Measurements from ENCODE around the gene CLDN10. TPM values are rescaled to one million over a fixed set of nuclear protein-coding genes. Genes with fewer than 3 reads are reported as not detected.

The CLDN10 gene
- total RNA-seq, 1 donor: not detected

DNA sequence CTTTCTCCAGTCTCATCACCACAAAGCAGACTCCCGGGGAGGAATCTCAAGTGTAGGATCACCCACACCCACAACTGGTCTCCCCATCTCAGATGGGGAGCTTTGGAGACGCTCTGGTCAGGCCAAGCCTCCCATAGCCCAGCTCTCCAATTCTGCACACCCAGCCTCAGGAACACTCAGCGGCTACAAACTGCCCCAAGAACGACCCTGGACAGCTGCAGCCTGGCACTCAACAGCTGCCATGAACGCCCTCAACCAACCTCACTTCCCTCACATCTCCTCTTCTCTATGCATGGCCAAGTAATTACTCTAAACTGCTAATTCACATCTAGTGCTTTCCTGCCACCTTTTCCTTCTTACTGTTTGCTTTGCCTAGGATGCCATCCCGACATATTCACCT lies 49.4 kb downstream of the CLDN10 start:
- DNase-seq (ENCODE audit: low read depth): no peak
- TF ChIP-seq, protein P1, sequence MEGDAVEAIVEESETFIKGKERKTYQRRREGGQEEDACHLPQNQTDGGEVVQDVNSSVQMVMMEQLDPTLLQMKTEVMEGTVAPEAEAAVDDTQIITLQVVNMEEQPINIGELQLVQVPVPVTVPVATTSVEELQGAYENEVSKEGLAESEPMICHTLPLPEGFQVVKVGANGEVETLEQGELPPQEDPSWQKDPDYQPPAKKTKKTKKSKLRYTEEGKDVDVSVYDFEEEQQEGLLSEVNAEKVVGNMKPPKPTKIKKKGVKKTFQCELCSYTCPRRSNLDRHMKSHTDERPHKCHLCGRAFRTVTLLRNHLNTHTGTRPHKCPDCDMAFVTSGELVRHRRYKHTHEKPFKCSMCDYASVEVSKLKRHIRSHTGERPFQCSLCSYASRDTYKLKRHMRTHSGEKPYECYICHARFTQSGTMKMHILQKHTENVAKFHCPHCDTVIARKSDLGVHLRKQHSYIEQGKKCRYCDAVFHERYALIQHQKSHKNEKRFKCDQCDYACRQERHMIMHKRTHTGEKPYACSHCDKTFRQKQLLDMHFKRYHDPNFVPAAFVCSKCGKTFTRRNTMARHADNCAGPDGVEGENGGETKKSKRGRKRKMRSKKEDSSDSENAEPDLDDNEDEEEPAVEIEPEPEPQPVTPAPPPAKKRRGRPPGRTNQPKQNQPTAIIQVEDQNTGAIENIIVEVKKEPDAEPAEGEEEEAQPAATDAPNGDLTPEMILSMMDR (IDR thresholded peaks at IDR 0.05; ENCODE audit: insufficient read depth, low read depth, low read length): no peak
- no peak overlapping the region for H3K4me3 ChIP-seq (ENCODE audit: low read depth, low read length)

DNA sequence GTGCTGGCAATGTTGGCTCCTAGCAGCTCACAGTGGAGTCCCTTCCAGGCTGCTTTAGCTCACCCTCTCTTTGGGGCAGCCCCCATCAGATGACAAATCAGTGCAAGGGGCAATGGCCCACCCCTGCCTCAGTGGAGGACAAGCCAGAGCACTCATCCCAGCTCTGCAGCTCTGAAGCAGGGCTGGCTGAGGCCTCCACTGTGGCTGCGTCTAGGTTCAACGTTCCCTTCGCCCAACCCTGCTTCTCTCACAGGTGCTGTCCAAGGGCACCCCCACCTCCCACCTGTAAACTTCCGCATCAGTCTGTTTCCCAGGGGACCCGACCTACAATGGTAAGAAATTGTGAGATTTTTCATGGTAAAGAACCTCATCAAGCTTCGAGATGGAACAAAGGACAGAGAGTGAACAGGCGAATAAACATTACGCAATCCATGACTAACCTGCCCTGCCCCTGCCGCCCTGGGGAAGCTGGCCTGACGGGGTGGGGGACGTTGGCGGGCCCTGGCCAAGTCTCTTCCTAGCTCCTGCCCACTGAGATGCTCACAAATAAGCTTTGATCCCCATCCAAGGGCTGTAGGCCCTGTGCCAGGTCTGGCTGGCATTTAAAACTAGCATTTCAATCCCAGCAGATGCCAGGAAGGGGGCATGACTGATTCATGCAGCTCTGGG lies 51.5 kb downstream of the CLDN10 start:
- no peak overlapping the region for H3K4me3 ChIP-seq (ENCODE audit: low read depth, low read length)
- no peak for DNase-seq (ENCODE audit: low read depth)
- TF ChIP-seq, protein P1 (IDR thresholded peaks at IDR 0.05; ENCODE audit: insufficient read depth, low read depth, low read length): no peak

DNA sequence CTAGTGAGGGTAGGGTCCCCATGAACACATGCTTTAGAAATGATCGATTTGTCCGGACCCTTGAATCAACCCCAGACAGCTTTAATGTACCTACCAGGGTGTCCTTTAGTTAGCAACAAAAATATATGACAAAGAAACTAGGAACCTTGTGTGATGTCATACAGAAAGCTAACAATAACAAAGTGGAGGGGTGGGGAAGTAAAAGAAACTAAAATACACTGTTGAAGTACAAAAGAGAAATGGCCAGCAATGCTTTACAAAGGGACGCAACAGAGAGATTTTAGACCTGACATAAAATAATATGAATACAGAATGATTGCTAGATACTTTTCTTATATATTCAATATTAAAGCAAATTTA lies 52.0 kb downstream of the CLDN10 start:
- TF ChIP-seq, protein P1 (IDR thresholded peaks at IDR 0.05; ENCODE audit: insufficient read depth, low read depth, low read length): no peak
- no peak overlapping the region for H3K4me3 ChIP-seq (ENCODE audit: low read depth, low read length)
- DNase-seq (ENCODE audit: low read depth): no peak

DNA sequence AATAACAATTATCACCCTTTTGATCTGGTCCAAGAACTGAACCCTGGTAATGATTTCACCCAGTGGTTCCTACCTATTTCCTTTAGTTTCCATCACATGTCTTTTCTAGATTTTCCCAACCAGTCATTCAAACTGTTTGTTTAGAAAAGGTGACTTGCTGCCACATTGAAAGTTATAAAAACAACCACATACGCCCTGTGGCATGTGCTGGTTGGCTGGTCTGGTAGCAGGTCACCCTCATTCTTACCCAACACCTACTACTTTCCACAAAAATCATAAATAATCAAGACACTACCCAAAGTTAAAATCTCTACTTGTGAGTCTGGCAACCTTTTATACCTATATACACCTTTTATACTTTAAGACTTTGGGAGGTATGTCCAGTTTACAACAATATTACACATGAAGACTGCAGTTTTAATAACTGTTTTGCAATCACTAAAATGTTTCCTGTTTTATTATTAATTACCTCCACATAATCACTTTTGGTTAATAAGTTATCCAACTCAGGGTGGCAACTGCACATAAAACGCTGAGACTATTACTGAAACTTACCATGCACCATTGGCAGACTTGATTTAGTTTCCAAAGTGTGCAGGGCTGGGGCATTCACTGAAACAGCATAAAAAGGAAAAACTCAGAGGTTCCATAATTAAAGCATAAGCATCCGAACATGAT lies 53.1 kb downstream of the CLDN10 start:
- no peak overlapping the region for H3K4me3 ChIP-seq (ENCODE audit: low read depth, low read length)
- DNase-seq (ENCODE audit: low read depth): no peak
- TF ChIP-seq, protein P1 (IDR thresholded peaks at IDR 0.05; ENCODE audit: insufficient read depth, low read depth, low read length): no peak

DNA sequence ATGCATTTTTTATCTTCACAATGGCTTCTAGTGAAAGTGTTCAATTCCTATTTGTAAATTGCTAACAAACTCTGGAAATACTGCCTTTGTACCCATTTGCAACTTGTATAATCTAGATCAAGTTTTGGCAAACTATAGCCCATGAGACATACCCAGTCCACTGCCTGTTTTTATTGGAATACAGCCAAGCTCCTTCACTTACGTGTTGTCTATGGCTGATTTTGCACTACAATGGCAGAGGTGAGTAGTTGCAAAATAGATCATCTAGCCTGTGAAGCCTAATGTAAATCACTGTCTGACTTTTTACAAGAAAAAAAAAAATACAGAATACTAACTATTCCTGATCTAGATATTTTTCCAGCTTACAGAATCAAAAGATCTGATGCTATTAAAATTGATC lies 54.8 kb downstream of the CLDN10 start:
- DNase-seq (ENCODE audit: low read depth): no peak
- H3K4me3 ChIP-seq (ENCODE audit: low read depth, low read length): no peak overlapping the region
- TF ChIP-seq, protein P1 (IDR thresholded peaks at IDR 0.05; ENCODE audit: insufficient read depth, low read depth, low read length): no peak

DNA sequence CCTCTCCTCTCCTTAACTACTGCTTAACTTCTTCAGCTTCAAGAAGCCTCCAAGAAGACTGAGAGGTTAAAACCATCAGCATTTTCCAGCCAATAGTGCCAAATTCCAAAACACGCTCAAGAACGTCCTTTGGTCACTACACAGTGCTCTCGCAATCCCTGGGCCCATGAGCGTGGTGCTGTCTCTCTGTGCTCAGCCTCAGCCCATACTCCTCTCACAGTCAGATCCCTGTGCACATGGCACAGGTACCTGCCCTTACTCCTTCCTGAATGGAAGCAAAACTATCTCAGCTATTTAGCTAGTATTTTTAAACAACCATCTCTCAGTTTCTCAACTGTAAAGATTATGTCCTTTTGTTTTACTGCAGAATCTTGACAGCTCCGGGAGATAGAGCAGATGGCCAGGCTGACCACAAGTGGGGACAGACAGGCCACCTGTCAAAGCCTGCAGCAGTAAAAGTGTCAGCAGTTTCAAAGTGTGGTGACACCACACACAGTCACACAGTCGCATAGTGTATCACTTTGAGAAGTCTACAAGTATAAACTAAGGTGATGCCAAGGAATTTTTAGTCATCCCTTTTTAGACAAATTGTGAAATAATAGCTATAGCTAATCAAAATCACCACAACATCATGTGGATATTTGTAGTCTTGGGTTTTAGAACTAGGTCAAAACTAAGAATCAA lies 56.3 kb downstream of the CLDN10 start:
- TF ChIP-seq, protein P1 (IDR thresholded peaks at IDR 0.05; ENCODE audit: insufficient read depth, low read depth, low read length): no peak
- H3K4me3 ChIP-seq (ENCODE audit: low read depth, low read length): no peak overlapping the region
- DNase-seq (ENCODE audit: low read depth): peak; percentile 62
